GM18519 (cell line): ENCODE measurements around the gene CHAMP1.
"Not testable (repeated sequence)": the region's sequence is repeated elsewhere in the genome, so short reads cannot be mapped to it uniquely, and the experiment has no call there.

Experiments
- ATAC-seq: cut with Tn5 transposase; IDR thresholded peaks from one replicate; pipeline ENCODE4 v1.9.1; 2021; ENCODE audit warnings: mild to moderate bottlenecking, moderate library complexity; ENCODE audit not compliant: unreplicated experiment, low FRiP score

CHAMP1 gene

DNA sequence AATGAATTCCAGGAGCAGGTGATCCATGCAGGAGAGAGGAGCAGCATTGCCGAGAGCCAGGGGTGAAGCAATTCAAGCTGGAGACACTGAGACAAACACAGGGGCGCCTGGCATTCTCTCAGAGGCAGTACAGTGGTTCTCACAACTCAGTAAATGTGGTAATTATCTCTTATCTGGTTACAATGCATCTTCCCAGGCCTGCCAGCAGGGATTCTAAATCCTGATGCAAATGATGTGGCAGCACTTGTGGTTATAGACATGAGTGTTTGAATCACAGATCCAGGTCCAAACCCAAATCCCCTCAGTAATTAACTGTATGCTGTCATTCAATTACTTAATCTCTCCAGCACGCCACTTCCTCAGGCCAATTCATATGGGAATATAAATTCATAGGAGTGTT is 19.6 kb downstream of the CHAMP1 start:
- not testable (repeated sequence) for ATAC-seq

DNA sequence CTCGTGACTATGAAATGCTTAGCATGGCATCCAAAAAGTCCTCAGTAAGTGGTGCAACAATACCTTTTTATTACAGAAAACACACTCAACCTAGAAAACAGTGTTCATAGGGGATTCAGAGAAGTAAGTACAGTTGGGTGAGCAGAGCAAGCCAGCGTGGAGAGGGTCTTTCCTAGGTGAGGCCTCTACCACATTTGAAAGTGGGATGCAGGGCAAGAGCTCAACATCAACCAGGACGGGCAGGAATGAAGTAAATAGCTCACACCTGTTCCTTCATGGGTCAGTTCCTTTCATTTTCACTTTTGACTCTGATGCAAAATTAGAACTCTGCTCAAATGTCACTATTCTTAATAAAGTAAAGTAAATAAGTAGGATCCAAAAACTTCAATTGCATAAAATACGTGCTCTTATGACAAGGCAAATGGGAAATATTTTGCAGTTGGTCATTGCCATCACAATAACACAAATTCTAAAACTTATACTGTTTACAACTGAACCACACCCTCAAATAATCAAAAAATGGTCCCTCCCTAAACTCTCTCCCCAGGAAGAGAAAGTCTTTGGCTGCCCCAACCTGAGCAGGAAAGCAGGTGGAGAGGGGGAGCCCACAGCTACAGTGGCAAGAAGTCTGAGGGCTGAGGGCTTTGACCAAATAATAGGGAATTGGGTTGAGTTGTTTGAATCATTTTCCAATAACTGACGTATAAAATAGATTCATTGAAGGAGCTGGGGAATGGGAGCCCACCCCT is 20.2 kb downstream of the CHAMP1 start:
- no peak for ATAC-seq

DNA sequence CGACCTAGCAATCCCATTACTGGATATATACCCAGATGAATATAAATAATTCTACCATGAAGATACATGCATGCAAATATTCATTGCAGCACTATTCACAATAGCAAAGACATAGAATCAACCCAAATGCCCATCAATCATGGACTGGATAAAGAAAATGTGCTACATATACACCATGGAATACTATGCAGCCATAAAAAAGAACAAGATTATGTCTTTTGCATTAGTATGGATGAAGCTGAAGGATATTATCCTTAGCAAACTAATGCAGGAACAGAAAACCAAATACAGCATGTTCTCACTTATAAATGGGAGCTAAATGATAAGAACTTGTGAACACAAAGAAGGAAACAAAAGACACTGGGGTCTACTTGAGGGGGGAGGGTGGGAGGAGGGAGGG is 22.2 kb downstream of the CHAMP1 start:
- ATAC-seq, result not testable (repeated sequence)

DNA sequence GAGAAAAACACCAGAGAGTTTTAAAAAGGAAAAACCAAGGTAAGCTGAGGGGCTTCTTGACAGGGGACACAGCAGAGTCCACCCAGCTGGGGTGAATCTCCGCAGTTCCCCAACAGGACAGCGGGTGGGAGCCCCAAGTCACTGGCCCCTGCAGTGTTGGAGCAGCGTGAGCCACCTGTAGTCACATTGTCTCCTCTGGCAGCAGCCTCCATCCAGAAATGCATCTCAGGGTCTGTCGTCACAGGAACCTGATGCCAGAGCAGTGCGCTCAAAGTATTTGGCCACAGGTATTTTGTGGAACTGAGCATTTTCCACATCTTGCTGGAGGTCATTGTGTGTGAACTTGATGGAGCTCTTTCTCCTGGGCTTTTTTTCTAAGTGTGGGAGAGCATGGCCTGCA is 24.7 kb downstream of the CHAMP1 start:
- no peak for ATAC-seq

DNA sequence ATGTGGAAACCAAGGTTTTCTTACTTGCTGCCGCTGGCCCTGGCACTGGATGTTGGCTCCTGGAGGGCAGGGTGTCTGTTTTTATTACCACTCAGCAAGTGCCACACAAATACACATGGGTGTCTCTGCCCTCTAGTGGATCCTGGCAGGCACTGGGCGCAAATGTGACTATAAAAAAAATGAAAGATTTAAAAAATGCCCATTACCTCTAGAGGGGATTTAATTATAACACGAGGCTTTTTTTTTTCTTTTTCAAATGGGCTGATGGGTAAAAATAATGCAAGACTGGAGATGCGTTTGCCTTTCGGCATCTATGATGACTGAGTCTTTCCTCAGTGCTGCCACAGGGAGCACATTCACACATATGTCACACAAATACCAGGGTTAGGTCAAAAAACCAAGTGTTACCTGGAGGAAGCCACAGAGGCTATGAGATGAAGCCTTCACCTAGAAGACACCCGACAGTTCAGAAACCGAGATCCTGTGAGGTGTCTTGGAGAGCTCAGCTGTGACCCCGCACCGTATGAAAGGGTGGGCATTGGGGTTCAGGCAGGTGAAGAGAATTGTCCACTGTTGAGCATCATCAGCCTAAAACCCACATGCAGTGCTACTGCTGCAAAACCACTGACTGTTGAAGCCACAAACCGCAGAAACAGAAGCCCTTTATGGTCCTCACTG is 25.7 kb downstream of the CHAMP1 start:
- no peak for ATAC-seq

DNA sequence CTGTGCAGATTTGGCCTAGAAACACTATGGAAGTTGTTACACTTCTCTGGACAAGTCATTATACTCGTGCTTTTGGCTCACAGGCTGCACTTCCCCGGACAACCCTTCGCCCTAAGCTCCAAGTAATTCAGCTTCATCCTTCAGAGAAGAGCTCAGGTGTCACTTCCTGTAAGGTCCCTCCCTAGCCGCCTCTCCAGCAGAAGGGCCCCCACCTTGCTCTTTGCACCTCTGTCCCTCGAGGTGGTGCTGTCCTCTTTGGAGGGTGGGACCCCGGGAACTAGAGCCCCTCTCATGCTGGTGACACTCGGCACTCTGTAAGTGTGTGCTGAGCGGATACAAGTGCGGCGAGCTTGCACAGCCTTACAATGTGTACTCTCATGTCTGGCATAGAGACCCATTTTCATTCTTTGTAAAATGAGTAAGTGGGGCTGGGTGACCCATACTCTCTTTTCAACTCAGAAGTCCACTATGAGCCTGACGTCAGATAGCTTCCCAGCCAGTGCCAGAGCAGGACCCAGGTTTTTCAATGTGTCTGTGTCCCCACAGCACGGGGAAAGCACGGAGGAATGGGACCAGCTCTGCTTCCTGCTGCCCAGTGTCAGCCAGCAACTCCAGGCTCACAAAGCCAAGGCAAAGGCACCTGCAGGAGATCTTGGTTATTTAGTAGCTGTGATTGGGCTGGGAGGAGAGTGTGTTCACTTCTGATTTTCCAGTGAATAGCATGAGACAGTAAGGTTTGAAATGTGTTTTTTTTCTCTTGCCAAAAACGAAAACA is 26.9 kb downstream of the CHAMP1 start:
- no peak for ATAC-seq

DNA sequence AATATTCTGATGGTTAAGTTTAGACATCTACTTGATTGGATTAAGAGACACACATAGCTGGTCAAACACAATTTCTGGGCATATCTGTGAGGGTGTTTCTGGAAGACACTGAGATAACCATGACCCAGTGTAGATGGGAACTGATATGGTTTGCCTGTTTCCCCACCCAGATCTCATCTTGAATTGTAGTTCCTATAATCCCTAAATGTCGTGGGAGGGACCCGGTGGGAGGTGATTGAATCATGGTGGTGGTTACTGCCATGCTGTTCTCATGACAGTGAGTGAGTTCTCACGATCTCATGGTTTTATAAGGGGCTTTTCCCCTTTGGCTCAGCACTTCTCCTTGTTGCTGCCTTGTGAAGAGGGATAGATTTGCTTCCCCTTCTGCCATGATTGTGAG is 33.0 kb downstream of the CHAMP1 start:
- not testable (repeated sequence) for ATAC-seq

DNA sequence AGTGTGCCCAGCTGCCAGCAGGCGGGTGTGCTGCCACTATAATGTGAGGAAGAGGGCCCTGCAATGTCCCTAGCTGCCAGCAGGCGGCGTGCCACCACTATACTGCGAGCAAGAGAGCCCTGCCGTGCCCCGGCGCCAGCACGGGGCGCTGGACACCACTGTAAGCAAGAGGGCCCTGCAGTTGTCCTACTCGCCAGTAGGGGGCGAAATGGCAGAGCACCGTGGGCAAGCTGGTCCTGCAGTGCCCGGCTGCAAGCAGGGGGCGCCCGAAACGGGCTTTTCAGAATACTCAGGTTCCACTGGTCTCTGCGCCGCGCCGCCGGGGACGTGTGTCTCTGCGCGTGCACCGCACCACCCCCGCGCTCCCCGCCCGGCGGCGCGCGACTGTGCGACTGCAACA is 38.5 kb downstream of the CHAMP1 start:
- not testable (repeated sequence) for ATAC-seq

DNA sequence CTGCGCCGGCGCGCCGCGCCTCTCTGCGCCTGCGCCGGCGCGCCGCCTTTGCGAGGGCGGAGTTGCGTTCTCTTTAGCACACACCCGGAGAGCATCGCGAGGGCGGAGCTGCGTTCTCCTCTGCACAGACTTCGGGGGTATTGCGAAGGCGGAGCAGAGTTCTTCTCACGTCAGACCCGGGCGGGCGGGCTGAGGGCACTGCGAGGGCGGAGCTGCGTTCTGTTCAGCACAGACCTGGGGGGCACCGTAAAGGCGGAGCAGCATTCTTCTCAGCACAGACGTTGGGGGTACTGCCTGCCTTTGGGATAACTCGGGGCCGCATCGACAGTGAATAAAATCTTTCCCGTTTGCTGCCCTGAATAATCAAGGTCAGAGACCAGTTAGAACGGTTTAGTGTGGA is 39.1 kb downstream of the CHAMP1 start:
- ATAC-seq, result not testable (repeated sequence)
